GM10248 (cell line): ENCODE measurements around the gene VAPA.

Source experiments
- CTCF ChIA-PET: fragments of 300-600 bp; sonication (Branson Sonifier 250); formaldehyde crosslinking; extraction: SDS; loops from one replicate; lab custom pipeline; 2021; ENCODE audit warnings: antibody characterized with exemption; lab: Yijun Ruan, JAX
- POLR2A ChIA-PET: fragments of 350-650 bp; sonication (Branson Sonifier 250); formaldehyde crosslinking; extraction: SDS; loops from one replicate; lab custom pipeline; 2020; ENCODE audit warnings: antibody characterized with exemption; lab: Yijun Ruan, JAX
- DNase-seq: peaks from one replicate; pipeline ENCODE4 v3.0.0; 2012; ENCODE audit errors: extremely low spot score
- TF ChIP-seq, protein P1 (sequence below): IDR thresholded peaks from 2 replicates; pipeline ENCODE4 v1.5.1; 2012; ENCODE audit warnings: mild to moderate bottlenecking, low read depth; ENCODE audit errors: extremely low read depth, missing control alignments, control extremely low read depth

VAPA gene

DNA sequence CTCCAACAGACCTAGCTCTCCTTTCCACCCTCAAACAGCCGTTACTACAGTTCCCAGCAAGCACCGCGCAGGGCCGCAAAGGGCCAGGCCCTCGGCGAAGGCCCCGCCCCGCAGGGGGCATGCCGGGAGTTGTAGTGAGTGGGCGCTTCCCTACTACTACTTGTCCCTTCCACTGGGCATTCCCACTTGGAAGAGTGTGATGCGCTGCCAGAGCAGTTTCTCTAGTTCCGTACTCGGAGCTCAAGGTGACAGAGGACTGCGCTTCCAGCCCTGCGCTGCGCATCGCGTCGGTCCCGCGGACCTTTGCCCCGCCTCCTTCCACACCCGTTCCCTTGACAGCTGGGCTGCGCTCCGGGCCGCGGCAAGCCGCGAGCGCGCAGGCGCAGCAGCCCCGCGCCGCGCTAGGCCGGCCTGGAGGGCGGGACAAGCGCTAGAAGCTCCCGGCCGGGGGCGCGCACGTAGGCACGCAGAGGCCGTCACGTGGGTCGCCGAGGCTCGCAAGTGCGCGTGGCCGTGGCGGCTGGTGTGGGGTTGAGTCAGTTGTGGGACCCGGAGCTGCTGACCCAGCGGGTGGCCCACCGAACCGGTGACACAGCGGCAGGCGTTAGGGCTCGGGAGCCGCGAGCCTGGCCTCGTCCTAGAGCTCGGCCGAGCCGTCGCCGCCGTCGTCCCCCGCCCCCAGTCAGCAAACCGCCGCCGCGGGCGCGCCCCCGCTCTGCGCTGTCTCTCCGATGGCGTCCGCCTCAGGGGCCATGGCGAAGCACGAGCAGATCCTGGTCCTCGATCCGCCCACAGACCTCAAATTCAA, at the start of gene VAPA:
VAPA (plus strand) TSS at position 491 of the 808 bp plus-strand sequence; CDS start at position 732, 241 bp downstream.
- TF ChIP-seq, protein P1, sequence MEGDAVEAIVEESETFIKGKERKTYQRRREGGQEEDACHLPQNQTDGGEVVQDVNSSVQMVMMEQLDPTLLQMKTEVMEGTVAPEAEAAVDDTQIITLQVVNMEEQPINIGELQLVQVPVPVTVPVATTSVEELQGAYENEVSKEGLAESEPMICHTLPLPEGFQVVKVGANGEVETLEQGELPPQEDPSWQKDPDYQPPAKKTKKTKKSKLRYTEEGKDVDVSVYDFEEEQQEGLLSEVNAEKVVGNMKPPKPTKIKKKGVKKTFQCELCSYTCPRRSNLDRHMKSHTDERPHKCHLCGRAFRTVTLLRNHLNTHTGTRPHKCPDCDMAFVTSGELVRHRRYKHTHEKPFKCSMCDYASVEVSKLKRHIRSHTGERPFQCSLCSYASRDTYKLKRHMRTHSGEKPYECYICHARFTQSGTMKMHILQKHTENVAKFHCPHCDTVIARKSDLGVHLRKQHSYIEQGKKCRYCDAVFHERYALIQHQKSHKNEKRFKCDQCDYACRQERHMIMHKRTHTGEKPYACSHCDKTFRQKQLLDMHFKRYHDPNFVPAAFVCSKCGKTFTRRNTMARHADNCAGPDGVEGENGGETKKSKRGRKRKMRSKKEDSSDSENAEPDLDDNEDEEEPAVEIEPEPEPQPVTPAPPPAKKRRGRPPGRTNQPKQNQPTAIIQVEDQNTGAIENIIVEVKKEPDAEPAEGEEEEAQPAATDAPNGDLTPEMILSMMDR = no peak
- ChIA-PET POLR2A (interaction anchor here (0.7 to 1.0 kb wide), 3 partner anchors 9 to 13 kb away, joined by 3 to 4 read pairs (median 3); no protein-coding TSS in a partner anchor), CTCF (interaction anchor here (0.9 to 3.7 kb wide), 2 partner anchors 13 to 21 kb away, joined by 3 to 14 read pairs; no protein-coding TSS in a partner anchor)
- DNase-seq = peak; percentile 97

DNA sequence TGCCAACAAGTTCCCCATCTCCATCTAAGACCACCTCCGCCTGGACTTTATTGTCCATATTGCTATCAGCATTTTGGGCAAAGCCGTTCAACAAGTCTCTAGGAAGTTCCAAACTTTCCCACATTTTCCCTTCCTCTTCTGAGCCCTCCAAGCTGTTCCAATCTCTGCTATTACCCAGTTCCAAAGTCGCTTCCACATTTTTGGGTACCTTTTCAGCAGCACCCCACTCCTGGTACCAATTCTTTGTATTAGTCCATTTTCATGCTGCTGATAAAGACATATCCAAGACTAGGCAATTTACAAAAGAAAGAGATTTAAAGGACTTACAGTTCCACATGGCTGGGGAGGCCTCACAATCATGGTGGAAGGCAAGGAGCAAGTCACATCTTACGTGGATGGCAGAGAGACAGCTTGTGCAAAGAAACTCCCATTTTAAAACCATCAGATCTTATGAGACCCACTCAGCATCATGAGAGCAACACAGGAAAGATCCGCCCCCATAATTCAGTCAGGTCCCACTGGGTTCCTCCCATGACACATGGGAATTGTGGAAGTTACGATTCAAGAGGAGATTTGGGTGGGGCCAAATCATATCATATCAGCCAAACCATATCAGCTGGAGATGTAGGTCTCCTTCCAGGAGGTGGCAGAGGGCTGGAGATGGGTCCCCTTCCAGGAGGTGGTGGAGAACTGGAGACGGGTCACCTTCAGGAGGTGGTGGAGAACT, 47.9 kb upstream of the VAPA start:
- TF ChIP-seq, protein P1 = no peak
- ChIA-PET CTCF (no interaction called here), POLR2A (no interaction called here)
- no peak for DNase-seq

- TF ChIP-seq, protein P1 = no peak
- ChIA-PET POLR2A (no interaction called here), CTCF (no interaction called here)
- DNase-seq = no peak
These were observed 47.2 kb upstream of the VAPA start for GRCh38 chr18:9866627-9867026.

DNA sequence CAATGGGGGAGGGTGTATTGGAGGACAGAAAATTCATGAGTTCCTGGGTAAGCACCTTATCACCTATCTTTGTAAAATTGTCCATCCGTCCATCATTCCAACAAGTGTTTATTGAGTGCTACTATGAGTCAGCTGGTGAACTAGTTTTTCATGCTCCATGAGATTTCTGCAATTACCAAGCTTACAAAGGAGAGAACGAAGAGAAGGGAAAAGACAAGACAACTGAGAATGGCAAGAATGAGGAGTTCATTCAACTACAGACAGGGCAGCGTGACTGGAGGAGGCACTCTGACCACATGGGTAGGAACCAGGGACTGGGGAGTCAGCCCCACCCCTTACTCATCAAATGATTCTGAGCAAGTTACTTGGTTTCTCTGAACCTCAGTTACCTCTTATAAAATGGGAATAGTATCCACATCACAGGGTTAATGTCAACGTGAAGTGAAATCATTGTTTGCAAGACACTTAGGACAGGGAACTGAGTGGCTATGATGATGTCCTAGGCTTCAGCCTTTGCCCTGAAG, 46.7 kb upstream of the VAPA start:
- ChIA-PET POLR2A (no interaction called here), CTCF (interaction anchor here (0.6 kb wide), 1 partner anchor 478 kb away, joined by 3 read pairs; no protein-coding TSS in a partner anchor)
- TF ChIP-seq, protein P1 = no peak
- DNase-seq = no peak

DNA sequence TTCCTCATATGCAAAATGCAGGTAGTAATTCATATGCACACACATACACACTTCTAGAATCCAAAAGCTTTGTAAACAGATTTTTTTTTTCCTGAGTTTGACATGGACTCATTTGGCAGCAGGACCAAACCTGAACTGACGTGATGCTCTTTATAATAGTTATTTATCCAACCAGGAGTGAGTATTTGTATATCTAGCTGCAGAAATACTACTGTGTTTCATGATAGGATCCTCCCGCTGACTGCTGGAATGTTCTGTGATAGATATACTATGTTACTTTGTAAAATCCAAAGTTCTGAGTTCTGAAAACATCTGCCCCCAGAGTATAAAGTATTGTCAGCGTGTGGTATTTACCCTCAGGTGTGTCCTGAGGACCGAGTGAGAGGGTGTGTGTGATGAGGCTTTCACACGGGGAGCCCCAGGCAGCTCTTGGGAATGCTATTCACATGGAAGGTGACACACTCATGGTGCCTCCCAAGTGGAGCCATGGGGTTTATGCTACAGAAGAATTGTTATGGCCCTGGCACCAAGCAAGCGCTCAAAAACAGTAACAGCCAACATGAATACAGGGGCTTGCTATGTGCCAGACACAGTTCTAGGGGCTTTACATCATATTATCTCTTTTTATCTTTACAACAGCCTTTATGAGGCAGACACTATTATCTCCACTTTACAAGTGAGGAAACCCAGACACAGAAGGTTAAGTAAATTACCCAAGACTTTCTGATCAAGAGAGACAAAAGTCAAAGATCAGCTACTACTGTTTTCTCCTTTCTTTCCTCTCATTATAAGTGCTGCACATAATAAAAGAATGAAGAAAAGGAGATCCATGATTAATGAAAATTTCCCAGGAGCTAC, 44.7 kb upstream of the VAPA start:
- POLR2A ChIA-PET = no interaction called here
- TF ChIP-seq, protein P1 = no peak
- CTCF ChIA-PET = interaction anchor here (1.1 to 1.2 kb wide), 2 partner anchors 11 to 16 kb away, joined by 3 read pairs; no protein-coding TSS in a partner anchor
- no peak for DNase-seq
